Measurements from ENCODE around the gene CLK1. TPM values are rescaled to one million over a fixed set of nuclear protein-coding genes. Genes with fewer than 3 reads are reported as not detected.

Gene CLK1
- total and polyA plus RNA-seq, 2 of the 13 experiments (the other 11 are each of a cell fraction or from before 2014, with no cell fraction given), result 66.6 to 101 TPM

GRCh38 chr2:200888704-200889625 is 24.5 kb upstream of the CLK1 start, which contains the start of the genes NIF3L1 and PPIL3 (continued):
- TF ChIP-seq ZNF879 (CRISPR knock-in tag; IDR thresholded peaks at IDR 0.05), result no peak; the same call in 1 of the 2 replicates
- no peak for TF ChIP-seq SRSF4 (IDR thresholded peaks at IDR 0.05; ENCODE audit: low read depth, low read length, poor library complexity, severe bottlenecking)
- peak; percentile 87 for TF ChIP-seq ZSCAN21 (CRISPR knock-in tag; IDR thresholded peaks at IDR 0.05; ENCODE audit: borderline replicate concordance)
- peak; percentile 16 for TF ChIP-seq ZNF883 (CRISPR knock-in tag; IDR thresholded peaks at IDR 0.05; ENCODE audit: not compliant biosample characterization)
- no peak for TF ChIP-seq RFX3 (CRISPR knock-in tag; IDR thresholded peaks at IDR 0.05)
- TF ChIP-seq ZNF326 (CRISPR knock-in tag; IDR thresholded peaks at IDR 0.05; ENCODE audit: borderline replicate concordance), result no peak
- TF ChIP-seq ARNTL (CRISPR knock-in tag; IDR thresholded peaks at IDR 0.05), result no peak; the same call in none of the 2 replicates
- TF ChIP-seq ZNF615 (CRISPR knock-in tag; IDR thresholded peaks at IDR 0.05; ENCODE audit: borderline replicate concordance), result no peak
- no peak for TF ChIP-seq ZNF280B (CRISPR knock-in tag; IDR thresholded peaks at IDR 0.05; ENCODE audit: borderline replicate concordance)
- peak; percentile 13 for TF ChIP-seq KAT7 (CRISPR knock-in tag; IDR thresholded peaks at IDR 0.05; ENCODE audit: borderline replicate concordance)
- no peak for TF ChIP-seq MLLT10 (CRISPR knock-in tag; IDR thresholded peaks at IDR 0.05)
- TF ChIP-seq AKAP8 (CRISPR knock-in tag; IDR thresholded peaks at IDR 0.05), result no peak
- peak; percentile 96 for TF ChIP-seq KMT2B (CRISPR knock-in tag; IDR thresholded peaks at IDR 0.05)
- peak; percentile 73; the same call in 1 of the 2 replicates for TF ChIP-seq ZNF3 (CRISPR knock-in tag; IDR thresholded peaks at IDR 0.05)
- no peak for TF ChIP-seq HDAC6 (IDR thresholded peaks at IDR 0.05; ENCODE audit: low read depth, low read length)
- TF ChIP-seq PRDM15 (CRISPR knock-in tag; IDR thresholded peaks at IDR 0.05), result 0 out of 2 replicates have a peak, but pooled peaks have one; percentile 44
- 0 out of 2 replicates have a peak, but pooled peaks have one; percentile 42 for TF ChIP-seq MTERF4 (CRISPR knock-in tag; IDR thresholded peaks at IDR 0.05)
- peak; percentile 89 for TF ChIP-seq NFIC (IDR thresholded peaks at IDR 0.05; ENCODE audit: low read length)
- 0 out of 2 replicates have a peak, but pooled peaks have one; percentile 11 for TF ChIP-seq PBX2 (CRISPR knock-in tag; IDR thresholded peaks at IDR 0.05)
- TF ChIP-seq BATF2 (CRISPR knock-in tag; IDR thresholded peaks at IDR 0.05), result no peak; the same call in 1 of the 2 replicates
- no peak; the same call in 1 of the 2 replicates for TF ChIP-seq ZBTB1 (CRISPR knock-in tag; IDR thresholded peaks at IDR 0.05; ENCODE audit: borderline replicate concordance)
